Activated naive CD8-positive, alpha-beta T cell treated with anti-CD3 and anti-CD28 coated beads, Interleukin-2, amount 10 ng/mL, durations not matched to agents 7 days and 5 days (primary cell): ENCODE results near the gene C16orf92. TPM values are rescaled to one million over a fixed set of nuclear protein-coding genes. Genes with fewer than 3 reads are reported as not detected.

Experiments
- ATAC-seq: fragments of 150-1000 bp; cut with Tn5 transposase; one replicate; pipeline ENCODE4 v1.10.0; 2021; ENCODE audit warnings: low read depth, moderate library complexity
- POLR2A ChIA-PET: fragments of 350-600 bp; sonication (Branson Sonifier 250); formaldehyde crosslinking; loops from one replicate; lab custom pipeline; 2021; ENCODE audit warnings: antibody characterized with exemption; lab: Charles Lee
- DNase-seq: peaks from one replicate; pipeline ENCODE4 v3.0.0; 2021
- H3K27ac Mint-ChIP-seq: one replicate; pipeline ENCODE4 v1.8.0; 2022; ENCODE audit warnings: mild to moderate bottlenecking, mixed read lengths
- H3K27me3 Mint-ChIP-seq: one replicate; pipeline ENCODE4 v1.8.0; 2022; ENCODE audit warnings: mild to moderate bottlenecking, moderate library complexity, mixed read lengths
- H3K36me3 Mint-ChIP-seq: one replicate; pipeline ENCODE4 v1.8.0; 2021; ENCODE audit warnings: mild to moderate bottlenecking, mixed read lengths
- H3K4me1 Mint-ChIP-seq: one replicate; pipeline ENCODE4 v1.8.0; 2021; ENCODE audit warnings: mixed read lengths
- H3K4me3 Mint-ChIP-seq: one replicate; pipeline ENCODE4 v1.8.0; 2022; ENCODE audit warnings: mild to moderate bottlenecking, moderate library complexity, mixed read lengths
- H3K9me3 Mint-ChIP-seq: one replicate; pipeline ENCODE4 v1.8.0; 2021; ENCODE audit warnings: mixed read lengths
- total RNA-seq, 2 experiments: library from RNA; stranded (reverse); gene quantifications; one replicate each; pipeline ENCODE4 v1.2.3, GENCODE V29; 2021

The C16orf92 gene
- total RNA-seq, 2 experiments from 2014 or later = not detected

- H3K27me3 Mint-ChIP-seq = peaks cover 4% of the 10 kb centered on the region
- POLR2A ChIA-PET = no interaction called here
- DNase-seq (no peak), ATAC-seq (no peak)
- H3K9me3 Mint-ChIP-seq = peaks cover 2% of the 10 kb centered on the region
- H3K4me1 Mint-ChIP-seq = peaks cover 23% of the 10 kb centered on the region
- peaks cover 10% of the 10 kb centered on the region for H3K36me3 Mint-ChIP-seq
- no peak overlapping the region for H3K27ac Mint-ChIP-seq
- no peak overlapping the region for H3K4me3 Mint-ChIP-seq
These were observed 26.9 kb downstream of the C16orf92 start for GRCh38 chr16:30049871-30050270.

- peaks cover 2% of the 10 kb centered on the region for H3K27me3 Mint-ChIP-seq
These were observed 28.5 kb downstream of the C16orf92 start for GRCh38 chr16:30051518-30051917.

GRCh38 chr16:30052671-30053372 lies 29.8 kb downstream of the C16orf92 start:
- H3K4me3 Mint-ChIP-seq = peak overlapping the region; percentile 87
- H3K9me3 Mint-ChIP-seq = no peaks in the 10 kb centered on the region
- peak; percentile 76 for ATAC-seq
- H3K36me3 Mint-ChIP-seq = peaks cover 8% of the 10 kb centered on the region
- DNase-seq = peak; percentile 95
- POLR2A ChIA-PET = interaction anchor here (0.6 to 1.8 kb wide), 10 partner anchors 11 to 357 kb away, joined by 3 to 15 read pairs (median 5); partner anchors contain the start of genes ALDOA, CORO1A, HIRIP3 and INO80E
- peaks cover 21% of the 10 kb centered on the region for H3K4me1 Mint-ChIP-seq
- peak overlapping the region; percentile 67 for H3K27ac Mint-ChIP-seq
- H3K27me3 Mint-ChIP-seq = no peaks in the 10 kb centered on the region

More at GRCh38 chr16:30051518-30051917, 28.5 kb downstream of the C16orf92 start:
- DNase-seq (no peak), ATAC-seq (no peak)
- Mint-ChIP-seq H3K4me3 (peak overlapping the region; percentile 87), H3K27ac (peak overlapping the region; percentile 66), H3K9me3 (no peaks in the 10 kb centered on the region), H3K4me1 (peaks cover 21% of the 10 kb centered on the region), H3K36me3 (peaks cover 8% of the 10 kb centered on the region)
- POLR2A ChIA-PET = interaction anchor here (0.9 to 1.0 kb wide), 2 partner anchors 78 to 126 kb away, joined by 3 read pairs; partner anchors contain the start of genes KCTD13 and TAOK2

GRCh38 chr16:30053376-30054015 lies 30.5 kb downstream of the C16orf92 start:
- Mint-ChIP-seq H3K4me1 (peaks cover 21% of the 10 kb centered on the region), H3K4me3 (peak overlapping the region; percentile 87), H3K36me3 (peaks cover 8% of the 10 kb centered on the region), H3K27me3 (no peaks in the 10 kb centered on the region), H3K27ac (no peak overlapping the region), H3K9me3 (no peaks in the 10 kb centered on the region)
- no peak for DNase-seq
- POLR2A ChIA-PET = interaction anchor here (0.6 to 1.8 kb wide), 9 partner anchors 10 to 131 kb away, joined by 3 to 15 read pairs (median 5); partner anchors contain the start of genes ALDOA, CORO1A, HIRIP3 and INO80E
- ATAC-seq = peak; percentile 4

GRCh38 chr16:30054451-30054850 lies 31.5 kb downstream of the C16orf92 start:
- Mint-ChIP-seq H3K27me3 (no peaks in the 10 kb centered on the region), H3K4me3 (peak overlapping the region; percentile 42), H3K9me3 (no peaks in the 10 kb centered on the region), H3K27ac (no peak overlapping the region), H3K36me3 (peaks cover 10% of the 10 kb centered on the region), H3K4me1 (peaks cover 21% of the 10 kb centered on the region)
- POLR2A ChIA-PET = interaction anchor here (0.5 to 2.0 kb wide), 6 partner anchors 12 to 381 kb away, joined by 3 to 13 read pairs (median 4); partner anchors contain the start of genes ALDOA, CORO1A, KCTD13 and PPP4C
- DNase-seq = no peak
- no peak for ATAC-seq

GRCh38 chr16:30054959-30055553 lies 32.1 kb downstream of the C16orf92 start:
- POLR2A ChIA-PET = interaction anchor here (0.5 to 2.0 kb wide), 6 partner anchors 11 to 382 kb away, joined by 3 to 13 read pairs (median 4); partner anchors contain the start of genes ALDOA, KCTD13 and PPP4C
- ATAC-seq (peak; percentile 82), DNase-seq (peak; percentile 69)
- Mint-ChIP-seq H3K4me3 (peak overlapping the region; percentile 42), H3K9me3 (no peaks in the 10 kb centered on the region), H3K36me3 (peaks cover 12% of the 10 kb centered on the region), H3K4me1 (peaks cover 21% of the 10 kb centered on the region), H3K27ac (no peak overlapping the region), H3K27me3 (no peaks in the 10 kb centered on the region)

- POLR2A ChIA-PET = no interaction called here
- H3K4me3 Mint-ChIP-seq = no peak overlapping the region
- no peaks in the 10 kb centered on the region for H3K9me3 Mint-ChIP-seq
These were observed 37.3 kb downstream of the C16orf92 start for GRCh38 chr16:30060346-30060745.

GRCh38 chr16:30060836-30061554 lies 38.0 kb downstream of the C16orf92 start:
- Mint-ChIP-seq H3K27me3 (no peaks in the 10 kb centered on the region), H3K4me3 (no peak overlapping the region), H3K4me1 (peaks cover 3% of the 10 kb centered on the region), H3K9me3 (no peaks in the 10 kb centered on the region), H3K36me3 (peaks cover 5% of the 10 kb centered on the region), H3K27ac (no peak overlapping the region)
- no peak for DNase-seq
- POLR2A ChIA-PET = no interaction called here
- no peak for ATAC-seq

More at GRCh38 chr16:30060346-30060745, 37.3 kb downstream of the C16orf92 start:
- H3K27me3 Mint-ChIP-seq = no peaks in the 10 kb centered on the region
- ATAC-seq (no peak), DNase-seq (no peak)
- H3K27ac Mint-ChIP-seq = no peak overlapping the region
- H3K4me1 Mint-ChIP-seq = peaks cover 3% of the 10 kb centered on the region
- H3K36me3 Mint-ChIP-seq = peaks cover 4% of the 10 kb centered on the region

- no peaks in the 10 kb centered on the region for H3K9me3 Mint-ChIP-seq
- peaks cover 25% of the 10 kb centered on the region for H3K36me3 Mint-ChIP-seq
- POLR2A ChIA-PET = interaction anchor here (0.8 to 6.1 kb wide), 5 partner anchors 10 to 121 kb away, joined by 3 to 102 read pairs (median 6); partner anchors contain the start of genes CORO1A, TBX6 and YPEL3
- no peaks in the 10 kb centered on the region for H3K27me3 Mint-ChIP-seq
- peak overlapping the region; percentile 98 for H3K27ac Mint-ChIP-seq
- peaks cover 16% of the 10 kb centered on the region for H3K4me1 Mint-ChIP-seq
- no peak for ATAC-seq
- peak overlapping the region; percentile 100 for H3K4me3 Mint-ChIP-seq
- no peak for DNase-seq
These were observed 40.4 kb downstream of the C16orf92 start for GRCh38 chr16:30063278-30063892.

GRCh38 chr16:30063893-30064728 lies 41.1 kb downstream of the C16orf92 start:
- Mint-ChIP-seq H3K4me1 (peaks cover 19% of the 10 kb centered on the region), H3K9me3 (no peaks in the 10 kb centered on the region), H3K4me3 (peak overlapping the region; percentile 100), H3K27me3 (no peaks in the 10 kb centered on the region), H3K27ac (peak overlapping the region; percentile 98), H3K36me3 (peaks cover 28% of the 10 kb centered on the region)
- ATAC-seq = peak; percentile 27
- POLR2A ChIA-PET = interaction anchor here (0.8 to 6.1 kb wide), 10 partner anchors 10 to 381 kb away, joined by 3 to 102 read pairs (median 9); partner anchors contain the start of genes CORO1A, MAZ, MVP and PPP4C
- peak; percentile 74 for DNase-seq

- H3K4me1 Mint-ChIP-seq = peaks cover 19% of the 10 kb centered on the region
- H3K36me3 Mint-ChIP-seq = peaks cover 31% of the 10 kb centered on the region
- peak overlapping the region; percentile 100 for H3K4me3 Mint-ChIP-seq
- POLR2A ChIA-PET = interaction anchor here (1.0 to 6.1 kb wide), 10 partner anchors 12 to 380 kb away, joined by 3 to 102 read pairs (median 10); partner anchors contain the start of genes CORO1A, HIRIP3, MAZ and MVP
- DNase-seq (no peak), ATAC-seq (no peak)
- H3K9me3 Mint-ChIP-seq = no peaks in the 10 kb centered on the region
- no peaks in the 10 kb centered on the region for H3K27me3 Mint-ChIP-seq
- peak overlapping the region; percentile 98 for H3K27ac Mint-ChIP-seq
These were observed 41.7 kb downstream of the C16orf92 start for GRCh38 chr16:30064729-30065101.
